Liver (tissue), 9 donors: ENCODE data around the gene AATF. TPM values are rescaled to one million over a fixed set of nuclear protein-coding genes. Genes with fewer than 3 reads are reported as not detected.

Experiments
- DNase-seq: peaks from one replicate; pipeline ENCODE4 v3.0.0-alpha.2; 2017; ENCODE audit warnings: low spot score
- H3K27ac ChIP-seq, 2 donors: one replicate each; pipeline ENCODE4 v1.7.0; 2013; ENCODE audit warnings: inconsistent platforms in 2 of 2, low read length in 2 of 2, control low read depth in 1 of 2, low read depth in 1 of 2, mild to moderate bottlenecking in 1 of 2
- H3K27me3 ChIP-seq, 4 donors: one replicate each; pipeline versions ENCODE4 v1.6.1 to v1.7.0; 2013; ENCODE audit warnings: low read length in 3 of 4, inconsistent platforms in 1 of 4, mild to moderate bottlenecking in 1 of 4, moderate library complexity in 1 of 4; ENCODE audit not compliant: control insufficient read depth in 4 of 4, insufficient read depth in 4 of 4
- H3K36me3 ChIP-seq, 4 donors: one replicate each; pipeline versions ENCODE4 v1.6.1 to v1.7.0; 2013; ENCODE audit warnings: low read length in 3 of 4, mild to moderate bottlenecking in 3 of 4, low read depth in 1 of 4, moderate library complexity in 1 of 4; ENCODE audit not compliant: control insufficient read depth in 4 of 4, insufficient read depth in 3 of 4
- H3K4me1 ChIP-seq, 4 donors: one replicate each; pipeline versions ENCODE4 v1.6.1 to v1.7.0; 2013; ENCODE audit warnings: low read length in 3 of 4, mild to moderate bottlenecking in 3 of 4, moderate library complexity in 1 of 4; ENCODE audit not compliant: control insufficient read depth in 4 of 4, insufficient read depth in 4 of 4
- H3K4me3 ChIP-seq, 3 donors: one replicate each; pipeline versions ENCODE4 v1.6.1 to v1.7.0; 2013; ENCODE audit warnings: low read length in 3 of 3, control low read depth in 1 of 3, low read depth in 1 of 3, mild to moderate bottlenecking in 1 of 3
- H3K9ac ChIP-seq, 2 donors: one replicate each; pipeline ENCODE4 v1.7.0; 2013; ENCODE audit warnings: low read length in 2 of 2, mild to moderate bottlenecking in 2 of 2, moderate library complexity in 2 of 2, control low read depth in 1 of 2, low read depth in 1 of 2
- H3K9me3 ChIP-seq, 4 donors: one replicate each; pipeline versions ENCODE4 v1.6.1 to v1.7.0; 2013; ENCODE audit warnings: low read length in 3 of 4; ENCODE audit not compliant: control insufficient read depth in 4 of 4
- ATF3 ChIP-seq: IDR thresholded peaks from 2 replicates; pipeline ENCODE4 v1.6.1; 2016; ENCODE audit warnings: antibody characterized with exemption
- EGR1 ChIP-seq, 2 donors: IDR thresholded peaks; 2 replicates each; pipeline ENCODE4 v1.6.1; 2016 to 2018; ENCODE audit warnings: antibody characterized with exemption in 2 of 2, low read depth in 2 of 2
- FOXA1 ChIP-seq: IDR thresholded peaks from 2 replicates; pipeline ENCODE4 v1.6.1; 2016; ENCODE audit warnings: antibody characterized with exemption
- FOXA2 ChIP-seq: IDR thresholded peaks from 2 replicates; pipeline ENCODE4 v1.6.1; 2016; ENCODE audit warnings: antibody characterized with exemption
- GABPA ChIP-seq, 2 donors: IDR thresholded peaks in 1 of 2; conservative IDR thresholded peaks in 1 of 2; 2 replicates each; pipeline ENCODE4 v1.6.1; 2016; ENCODE audit warnings: antibody characterized with exemption in 2 of 2, mild to moderate bottlenecking in 1 of 2, moderate library complexity in 1 of 2
- HNF4A ChIP-seq, 2 donors: conservative IDR thresholded peaks; 2 replicates each; pipeline ENCODE4 v1.6.1; 2016; ENCODE audit warnings: antibody characterized with exemption in 2 of 2, mild to moderate bottlenecking in 2 of 2
- HNF4G ChIP-seq: IDR thresholded peaks from 2 replicates; pipeline ENCODE4 v1.6.1; 2016; ENCODE audit warnings: antibody characterized with exemption
- JUND ChIP-seq, 2 donors: IDR thresholded peaks; 2 replicates each; pipeline ENCODE4 v1.6.1; 2016; ENCODE audit warnings: antibody characterized with exemption in 2 of 2
- NR2F2 ChIP-seq: IDR thresholded peaks from 2 replicates; pipeline ENCODE4 v1.6.1; 2016; ENCODE audit warnings: antibody characterized with exemption
- RAD21 ChIP-seq, 2 donors: IDR thresholded peaks; 2 replicates each; pipeline ENCODE4 v1.6.1; 2016; ENCODE audit warnings: antibody characterized with exemption in 2 of 2, mild to moderate bottlenecking in 2 of 2
- RXRA ChIP-seq, 2 donors: IDR thresholded peaks; 2 replicates each; pipeline ENCODE4 v1.6.1; 2017 to 2018; ENCODE audit warnings: antibody characterized with exemption in 2 of 2, mild to moderate bottlenecking in 1 of 2
- SP1 ChIP-seq: IDR thresholded peaks from 2 replicates; pipeline ENCODE4 v1.6.1; 2018; ENCODE audit warnings: antibody characterized with exemption, mild to moderate bottlenecking
- TAF1 ChIP-seq: conservative IDR thresholded peaks from 2 replicates; pipeline ENCODE4 v1.6.1; 2016; ENCODE audit warnings: antibody characterized with exemption, mild to moderate bottlenecking
- YY1 ChIP-seq: IDR thresholded peaks from 2 replicates; pipeline ENCODE4 v1.6.1; 2016; ENCODE audit warnings: antibody characterized with exemption, mild to moderate bottlenecking
- ZBTB33 ChIP-seq: IDR thresholded peaks from 2 replicates; pipeline ENCODE4 v1.6.1; 2016; ENCODE audit warnings: antibody characterized with exemption
- WGBS: extraction: QIAGEN DNeasy Blood & Tissue Kit; methylation state at CpG from one replicate; pipeline ENCODE4 v1.1.7; 2013; 5-methylcytosine and 5-hydroxymethylcytosine counted together
- polyA plus RNA-seq, 2 donors: library from polyadenylated mRNA; stranded (reverse) in 1 of 2; unstranded in 1 of 2; fragments of 200-250 nt in 1 of 2; fragments of >200 nt in 1 of 2; fragmentation: Nextera tagmentation in 1 of 2; extraction: Ambion mirVana in 1 of 2; gene quantifications; one replicate each; pipeline versions ENCODE4 v1.2.1 to v1.2.3, GENCODE V29; 2013 to 2015
- total RNA-seq, 2 donors: library from RNA; depleted of rRNA; stranded (reverse); fragments of >200 nt; gene quantifications; one replicate each; pipeline ENCODE4 v1.2.3, GENCODE V29; 2014
- TF ChIP-seq, protein P1 (sequence below): fragments of 150-350 bp; IDR thresholded peaks from 2 replicates; pipeline ENCODE4 v1.5.1; 2017; ENCODE audit warnings: improper control_type of control experiment, low read depth, low read length; ENCODE audit not compliant: missing input control
- TF ChIP-seq, protein P2 (sequence below): IDR thresholded peaks from 2 replicates; pipeline ENCODE4 v1.6.1; 2016; ENCODE audit warnings: antibody characterized with exemption, mild to moderate bottlenecking
- TF ChIP-seq, protein P3 (sequence below): IDR thresholded peaks from 2 replicates; pipeline ENCODE4 v1.6.1; 2016; ENCODE audit warnings: antibody characterized with exemption
- donor health status: healthy.
- donor health status: healthy.
- donor health status: healthy.
- donor health status: healthy.
- donor health status: healthy.

AATF gene, protein sequence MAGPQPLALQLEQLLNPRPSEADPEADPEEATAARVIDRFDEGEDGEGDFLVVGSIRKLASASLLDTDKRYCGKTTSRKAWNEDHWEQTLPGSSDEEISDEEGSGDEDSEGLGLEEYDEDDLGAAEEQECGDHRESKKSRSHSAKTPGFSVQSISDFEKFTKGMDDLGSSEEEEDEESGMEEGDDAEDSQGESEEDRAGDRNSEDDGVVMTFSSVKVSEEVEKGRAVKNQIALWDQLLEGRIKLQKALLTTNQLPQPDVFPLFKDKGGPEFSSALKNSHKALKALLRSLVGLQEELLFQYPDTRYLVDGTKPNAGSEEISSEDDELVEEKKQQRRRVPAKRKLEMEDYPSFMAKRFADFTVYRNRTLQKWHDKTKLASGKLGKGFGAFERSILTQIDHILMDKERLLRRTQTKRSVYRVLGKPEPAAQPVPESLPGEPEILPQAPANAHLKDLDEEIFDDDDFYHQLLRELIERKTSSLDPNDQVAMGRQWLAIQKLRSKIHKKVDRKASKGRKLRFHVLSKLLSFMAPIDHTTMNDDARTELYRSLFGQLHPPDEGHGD
- total RNA-seq = 10 to 100 TPM; 10.8 to 13.9 TPM
- 10 to 100 TPM; 13.0 to 16.9 TPM for polyA plus RNA-seq

DNA sequence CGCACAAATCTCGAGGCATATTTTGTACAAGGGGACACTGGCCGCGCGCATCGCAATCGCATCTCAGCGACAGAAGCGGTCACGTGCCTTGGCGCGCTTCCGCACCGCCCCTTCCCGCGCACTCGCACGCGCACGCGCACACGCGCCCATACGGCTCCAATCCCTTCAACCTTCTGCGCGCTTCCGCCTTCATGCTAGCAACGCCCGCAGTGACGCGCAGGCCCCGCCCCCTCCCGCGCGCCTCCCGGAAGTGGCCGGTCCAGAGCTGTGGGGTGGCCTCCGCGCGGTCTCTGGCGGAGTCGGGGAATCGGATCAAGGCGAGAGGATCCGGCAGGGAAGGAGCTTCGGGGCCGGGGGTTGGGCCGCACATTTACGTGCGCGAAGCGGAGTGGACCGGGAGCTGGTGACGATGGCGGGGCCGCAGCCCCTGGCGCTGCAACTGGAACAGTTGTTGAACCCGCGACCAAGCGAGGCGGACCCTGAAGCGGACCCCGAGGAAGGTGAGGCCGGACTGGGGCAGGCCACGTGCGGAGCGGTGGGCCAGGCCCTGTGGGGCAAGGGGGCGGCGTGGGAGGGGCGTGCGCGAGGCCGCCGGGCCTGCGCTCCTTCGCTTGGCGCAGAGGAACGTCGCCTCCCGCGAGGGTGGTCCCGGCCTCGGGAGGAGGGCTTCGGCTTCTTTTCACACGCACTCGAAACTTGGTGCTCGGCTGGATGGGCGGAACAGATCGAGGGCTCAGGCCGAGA, at the start of gene AATF:
TSS of gene AATF (plus strand) at position 238 of the 744 bp plus-strand sequence. CDS start at position 410, 172 bp downstream.
- peaks cover 2 to 17% (median 12%) of the 10 kb centered on the region in 4 donors for H3K36me3 ChIP-seq
- peaks cover 0 to 19% (median 9%) of the 10 kb centered on the region in 4 donors for H3K27me3 ChIP-seq
- peak; percentile 98 for DNase-seq
- peak within 1 kb of the TSS; percentile 87 to 98 (median 96) for H3K4me3 ChIP-seq
- H3K4me1 ChIP-seq = peaks cover 4 to 20% (median 11%) of the 10 kb centered on the region in 4 donors
- TF ChIP-seq, protein P1, sequence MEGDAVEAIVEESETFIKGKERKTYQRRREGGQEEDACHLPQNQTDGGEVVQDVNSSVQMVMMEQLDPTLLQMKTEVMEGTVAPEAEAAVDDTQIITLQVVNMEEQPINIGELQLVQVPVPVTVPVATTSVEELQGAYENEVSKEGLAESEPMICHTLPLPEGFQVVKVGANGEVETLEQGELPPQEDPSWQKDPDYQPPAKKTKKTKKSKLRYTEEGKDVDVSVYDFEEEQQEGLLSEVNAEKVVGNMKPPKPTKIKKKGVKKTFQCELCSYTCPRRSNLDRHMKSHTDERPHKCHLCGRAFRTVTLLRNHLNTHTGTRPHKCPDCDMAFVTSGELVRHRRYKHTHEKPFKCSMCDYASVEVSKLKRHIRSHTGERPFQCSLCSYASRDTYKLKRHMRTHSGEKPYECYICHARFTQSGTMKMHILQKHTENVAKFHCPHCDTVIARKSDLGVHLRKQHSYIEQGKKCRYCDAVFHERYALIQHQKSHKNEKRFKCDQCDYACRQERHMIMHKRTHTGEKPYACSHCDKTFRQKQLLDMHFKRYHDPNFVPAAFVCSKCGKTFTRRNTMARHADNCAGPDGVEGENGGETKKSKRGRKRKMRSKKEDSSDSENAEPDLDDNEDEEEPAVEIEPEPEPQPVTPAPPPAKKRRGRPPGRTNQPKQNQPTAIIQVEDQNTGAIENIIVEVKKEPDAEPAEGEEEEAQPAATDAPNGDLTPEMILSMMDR = no peak
- TF ChIP-seq ZBTB33 = no peak
- peak; percentile 63 for TF ChIP-seq YY1
- TF ChIP-seq EGR1 (IDR thresholded peaks at IDR 0.05; ENCODE audit: low read depth in 2 of 2) = peak in 1 of 2 donors; percentile 28
- TF ChIP-seq, protein P2, sequence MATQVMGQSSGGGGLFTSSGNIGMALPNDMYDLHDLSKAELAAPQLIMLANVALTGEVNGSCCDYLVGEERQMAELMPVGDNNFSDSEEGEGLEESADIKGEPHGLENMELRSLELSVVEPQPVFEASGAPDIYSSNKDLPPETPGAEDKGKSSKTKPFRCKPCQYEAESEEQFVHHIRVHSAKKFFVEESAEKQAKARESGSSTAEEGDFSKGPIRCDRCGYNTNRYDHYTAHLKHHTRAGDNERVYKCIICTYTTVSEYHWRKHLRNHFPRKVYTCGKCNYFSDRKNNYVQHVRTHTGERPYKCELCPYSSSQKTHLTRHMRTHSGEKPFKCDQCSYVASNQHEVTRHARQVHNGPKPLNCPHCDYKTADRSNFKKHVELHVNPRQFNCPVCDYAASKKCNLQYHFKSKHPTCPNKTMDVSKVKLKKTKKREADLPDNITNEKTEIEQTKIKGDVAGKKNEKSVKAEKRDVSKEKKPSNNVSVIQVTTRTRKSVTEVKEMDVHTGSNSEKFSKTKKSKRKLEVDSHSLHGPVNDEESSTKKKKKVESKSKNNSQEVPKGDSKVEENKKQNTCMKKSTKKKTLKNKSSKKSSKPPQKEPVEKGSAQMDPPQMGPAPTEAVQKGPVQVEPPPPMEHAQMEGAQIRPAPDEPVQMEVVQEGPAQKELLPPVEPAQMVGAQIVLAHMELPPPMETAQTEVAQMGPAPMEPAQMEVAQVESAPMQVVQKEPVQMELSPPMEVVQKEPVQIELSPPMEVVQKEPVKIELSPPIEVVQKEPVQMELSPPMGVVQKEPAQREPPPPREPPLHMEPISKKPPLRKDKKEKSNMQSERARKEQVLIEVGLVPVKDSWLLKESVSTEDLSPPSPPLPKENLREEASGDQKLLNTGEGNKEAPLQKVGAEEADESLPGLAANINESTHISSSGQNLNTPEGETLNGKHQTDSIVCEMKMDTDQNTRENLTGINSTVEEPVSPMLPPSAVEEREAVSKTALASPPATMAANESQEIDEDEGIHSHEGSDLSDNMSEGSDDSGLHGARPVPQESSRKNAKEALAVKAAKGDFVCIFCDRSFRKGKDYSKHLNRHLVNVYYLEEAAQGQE = no peak
- peak in 1 of 2 donors; percentile 37 for TF ChIP-seq RAD21 (IDR thresholded peaks at IDR 0.05)
- no peak for TF ChIP-seq HNF4A (conservative IDR thresholded peaks at IDR 0.05)
- TF ChIP-seq, protein P3, sequence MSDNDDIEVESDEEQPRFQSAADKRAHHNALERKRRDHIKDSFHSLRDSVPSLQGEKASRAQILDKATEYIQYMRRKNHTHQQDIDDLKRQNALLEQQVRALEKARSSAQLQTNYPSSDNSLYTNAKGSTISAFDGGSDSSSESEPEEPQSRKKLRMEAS = peak; percentile 73
- no peak for TF ChIP-seq HNF4G
- TF ChIP-seq JUND (IDR thresholded peaks at IDR 0.05) = no peak
- TF ChIP-seq GABPA (IDR thresholded peaks at IDR 0.05 in 1 of 2, conservative IDR thresholded peaks at IDR 0.05 in 1 of 2) = peak; percentile 53 to 91
- peak in 1 of 2 donors; percentile 2 for TF ChIP-seq RXRA (IDR thresholded peaks at IDR 0.05)
- TF ChIP-seq TAF1 = no peak
- TF ChIP-seq FOXA2 = no peak
- no peak for TF ChIP-seq ATF3
- no peak for TF ChIP-seq FOXA1
- TF ChIP-seq NR2F2 = no peak
- TF ChIP-seq SP1 = peak; percentile 72
- no peaks in the 10 kb centered on the region for H3K9me3 ChIP-seq
- H3K27ac ChIP-seq = peak within 1 kb of the TSS; percentile 62 to 84
- peak within 1 kb of the TSS; percentile 73 to 85 for H3K9ac ChIP-seq
- WGBS = under 1% methylated on average over 90 of the region's 90 CpGs
